SKM-1 (cell line): ENCODE results near the gene CFTR.

Experiments used
- DNase-seq: peaks from one replicate; lab custom pipeline; 2025; ENCODE audit not compliant: unreplicated experiment; lab: John Stamatoyannopoulos, UW

The CFTR gene

GRCh38 chr7:117582219-117582704, 102.4 kb downstream of the CFTR start:
- no peak for DNase-seq

GRCh38 chr7:117587931-117588330, 108.1 kb downstream of the CFTR start:
- no peak for DNase-seq

- no peak for DNase-seq
Observed at GRCh38 chr7:117588352-117588794, 108.5 kb downstream of the CFTR start.

GRCh38 chr7:117590191-117590590, 110.4 kb downstream of the CFTR start:
- DNase-seq, result no peak

GRCh38 chr7:117592011-117592635, 112.3 kb downstream of the CFTR start:
- no peak for DNase-seq

GRCh38 chr7:117596134-117596533, 116.3 kb downstream of the CFTR start:
- no peak for DNase-seq

- DNase-seq, result no peak
Observed at GRCh38 chr7:117597755-117598154, 117.9 kb downstream of the CFTR start.

- no peak for DNase-seq
Observed at GRCh38 chr7:117600911-117601310, 121.1 kb downstream of the CFTR start.

GRCh38 chr7:117603627-117604026, 123.8 kb downstream of the CFTR start:
- DNase-seq, result no peak

- DNase-seq, result no peak
Observed at GRCh38 chr7:117605712-117606111, 125.9 kb downstream of the CFTR start.

- no peak for DNase-seq
Observed at GRCh38 chr7:117606132-117606531, 126.3 kb downstream of the CFTR start.

GRCh38 chr7:117610396-117610795, 130.6 kb downstream of the CFTR start:
- DNase-seq, result no peak

- DNase-seq, result no peak
Observed at GRCh38 chr7:117612637-117613036, 132.8 kb downstream of the CFTR start.

GRCh38 chr7:117616694-117617093, 136.9 kb downstream of the CFTR start:
- DNase-seq, result no peak

GRCh38 chr7:117619681-117620080, 139.9 kb downstream of the CFTR start:
- no peak for DNase-seq

- DNase-seq, result no peak
Observed at GRCh38 chr7:117621075-117621618, 141.3 kb downstream of the CFTR start.

- DNase-seq, result no peak
Observed at GRCh38 chr7:117623606-117624005, 143.8 kb downstream of the CFTR start.

GRCh38 chr7:117630501-117630900, 150.7 kb downstream of the CFTR start:
- no peak for DNase-seq

- no peak for DNase-seq
Observed at GRCh38 chr7:117630907-117631564, 151.2 kb downstream of the CFTR start.

GRCh38 chr7:117631652-117632051, 151.8 kb downstream of the CFTR start:
- DNase-seq, result no peak

GRCh38 chr7:117637937-117638336, 158.1 kb downstream of the CFTR start:
- DNase-seq, result no peak

GRCh38 chr7:117639966-117640365, 160.1 kb downstream of the CFTR start:
- DNase-seq, result no peak
